Neural cell (in vitro differentiated cells): Measurements from ENCODE around the gene GRM4. TPM values are rescaled to one million over a fixed set of nuclear protein-coding genes. Genes with fewer than 3 reads are reported as not detected.

Experiments used
- H2AFZ ChIP-seq: fragments of 200-600, 300-800 bp; sonication (generic), shearing (Covaris generic); 2 replicates; pipeline ENCODE4 v1.6.0; 2014; ENCODE audit warnings: low read depth, mild to moderate bottlenecking, antibody characterized with exemption, low read length, moderate library complexity
- H3F3A ChIP-seq: fragments of 200-600 bp; shearing (Covaris generic); 2 replicates; pipeline ENCODE4 v1.6.1; 2016; ENCODE audit warnings: mild to moderate bottlenecking, moderate library complexity, mixed read lengths, antibody characterized with exemption, low read length; ENCODE audit not compliant: insufficient read depth, poor library complexity, severe bottlenecking
- H3K27ac ChIP-seq: fragments of 200-600, 300-800 bp; sonication (generic), shearing (Covaris generic); 2 replicates; pipeline ENCODE4 v1.5.1; 2014; ENCODE audit warnings: mild to moderate bottlenecking, low read length, moderate library complexity
- H3K27me3 ChIP-seq: fragments of 300-800, 200-600 bp; sonication (generic), shearing (Covaris generic); 2 replicates; pipeline ENCODE4 v1.6.0; 2014; ENCODE audit warnings: mild to moderate bottlenecking, low read depth, low read length, moderate library complexity; ENCODE audit not compliant: insufficient read depth
- H3K36me3 ChIP-seq: fragments of 300-800, 200-600 bp; sonication (generic), shearing (Covaris generic); 2 replicates; pipeline ENCODE4 v1.5.1; 2014; ENCODE audit warnings: mild to moderate bottlenecking, antibody characterized with exemption, low read length, moderate library complexity; ENCODE audit not compliant: insufficient read depth
- H3K4me2 ChIP-seq: fragments of 300-800, 200-600 bp; sonication (generic), shearing (Covaris generic); 2 replicates; pipeline ENCODE4 v1.6.0; 2014; ENCODE audit warnings: mild to moderate bottlenecking, low read length
- H3K4me3 ChIP-seq: fragments of 300-800, 200-600 bp; sonication (generic), shearing (Covaris generic); 2 replicates; pipeline ENCODE4 v1.5.1; 2014; ENCODE audit warnings: mild to moderate bottlenecking, low read length, moderate library complexity
- H3K79me2 ChIP-seq: fragments of 200-600 bp; shearing (Covaris generic); replicated peaks from 2 replicates; pipeline ENCODE4 v1.6.0; 2014; ENCODE audit warnings: mild to moderate bottlenecking, low read length, moderate library complexity; ENCODE audit not compliant: insufficient read depth
- H3K9ac ChIP-seq: fragments of 300-800, 200-600 bp; sonication (generic), shearing (Covaris generic); 2 replicates; pipeline ENCODE4 v1.6.1; 2016; ENCODE audit warnings: mild to moderate bottlenecking, low read length, mixed read lengths
- H3K9me2 ChIP-seq: fragments of 200-600 bp; shearing (Covaris generic); 2 replicates; pipeline ENCODE4 v1.6.1; 2016; ENCODE audit warnings: mild to moderate bottlenecking, low read length, mixed read lengths; ENCODE audit not compliant: insufficient read depth
- H3K9me3 ChIP-seq: fragments of 200-600, 300-800 bp; sonication (generic), shearing (Covaris generic); 2 replicates; pipeline ENCODE4 v1.6.1; 2016; ENCODE audit warnings: mild to moderate bottlenecking, mixed run types, low read length, moderate library complexity, mixed read lengths
- H4K20me1 ChIP-seq: fragments of 200-600 bp; shearing (Covaris generic); 2 replicates; pipeline ENCODE4 v1.6.1; 2016; ENCODE audit warnings: mild to moderate bottlenecking, mixed run types; ENCODE audit not compliant: insufficient read depth
- CTCF ChIP-seq: fragments of 450-650 bp; IDR thresholded peaks from 2 replicates; pipeline ENCODE4 v1.5.1; 2014; ENCODE audit warnings: antibody characterized with exemption, mild to moderate bottlenecking, moderate library complexity; ENCODE audit not compliant: poor library complexity, severe bottlenecking
- EP300 ChIP-seq: fragments of 450-650 bp; conservative IDR thresholded peaks from 2 replicates; pipeline ENCODE4 v1.6.1; 2014; ENCODE audit warnings: antibody characterized with exemption, mild to moderate bottlenecking, moderate library complexity; ENCODE audit not compliant: poor library complexity, severe bottlenecking
- EZH2 ChIP-seq: fragments of 200-600, 300-800 bp; shearing (Covaris generic), sonication (generic); IDR thresholded peaks from 2 replicates; pipeline ENCODE4 v1.6.1; 2014; ENCODE audit warnings: antibody characterized with exemption, low read length, borderline replicate concordance, mild to moderate bottlenecking; ENCODE audit not compliant: insufficient read depth, poor library complexity, severe bottlenecking
- MXI1 ChIP-seq: fragments of 450-650 bp; conservative IDR thresholded peaks from 2 replicates; pipeline ENCODE4 v1.6.1; 2014; ENCODE audit warnings: antibody characterized with exemption, mild to moderate bottlenecking; ENCODE audit not compliant: poor library complexity, severe bottlenecking
- POLR2AphosphoS5 ChIP-seq: IDR thresholded peaks from 2 replicates; pipeline ENCODE4 v1.6.1; 2012
- RAD21 ChIP-seq: fragments of 450-650 bp; conservative IDR thresholded peaks from 2 replicates; pipeline ENCODE4 v1.6.1; 2014; ENCODE audit warnings: antibody characterized with exemption, mild to moderate bottlenecking, moderate library complexity
- REST ChIP-seq: IDR thresholded peaks from 2 replicates; pipeline ENCODE4 v1.6.1; 2012; ENCODE audit warnings: borderline replicate concordance
- SMC3 ChIP-seq: fragments of 450-650 bp; conservative IDR thresholded peaks from 2 replicates; pipeline ENCODE4 v1.6.1; 2014; ENCODE audit warnings: antibody characterized with exemption, mild to moderate bottlenecking, moderate library complexity; ENCODE audit not compliant: poor library complexity
- TAF1 ChIP-seq: IDR thresholded peaks from 2 replicates; pipeline ENCODE4 v1.6.1; 2012; ENCODE audit warnings: low read depth
- polyA plus RNA-seq: library from polyadenylated mRNA; depleted of rRNA; stranded (reverse); fragments of >200 nt; gene quantifications from 2 replicates; pipeline ENCODE4 v1.2.3, GENCODE V29; 2014
- small RNA-seq, 3 experiments: library from RNA; depleted of rRNA; stranded (forward); fragments of <200 nt; gene quantifications; one replicate each; pipeline ENCODE3, GENCODE V24; 2012

The GRM4 gene
- polyA plus RNA-seq, 1 donor from 2014 or later: 2.1 TPM

- Histone ChIP-seq H3K9ac (no peak overlapping the region), H3K79me2 (no peaks in the 10 kb centered on the region), H3K9me2 (no peaks in the 10 kb centered on the region), H2AFZ (no peak overlapping the region), H3K27ac (no peak overlapping the region), H3K36me3 (no peaks in the 10 kb centered on the region), H3F3A (no peaks in the 10 kb centered on the region), H3K4me2 (no peak overlapping the region), H4K20me1 (no peaks in the 10 kb centered on the region), H3K27me3 (no peaks in the 10 kb centered on the region), H3K4me3 (no peak overlapping the region), H3K9me3 (no peaks in the 10 kb centered on the region)
- no peak for TF ChIP-seq SMC3
- TF ChIP-seq RAD21: no peak
- no peak for TF ChIP-seq REST
- no peak for TF ChIP-seq CTCF
- no peak for TF ChIP-seq EZH2
- TF ChIP-seq TAF1: no peak
- TF ChIP-seq POLR2AphosphoS5: no peak
- TF ChIP-seq MXI1: no peak
- TF ChIP-seq EP300: no peak
These were observed 174.3 kb downstream of the GRM4 start for GRCh38 chr6:33971580-33971979.

Small RNA genes lying within 50 kb of the gene (small RNA-seq; reads per million reads assigned to genes)
- 0 reads per million in 3 experiments for gene MIR1275

Other genes starting within 250 kb of the GRM4 start
- gene HMGA1, start 90.8 kb upstream of the GRM4 start, polyA plus RNA-seq: 31.5 and 42.2 TPM in 2 replicates
- 78.8 and 82.1 TPM in 2 replicates for gene SMIM29, start 102.9 kb upstream of the GRM4 start, polyA plus RNA-seq
- gene NUDT3, start 246.6 kb upstream of the GRM4 start, polyA plus RNA-seq: 80.2 and 87.5 TPM in 2 replicates